ENCODE results near the gene CPLANE2. TPM values are rescaled to one million over a fixed set of nuclear protein-coding genes. Genes with fewer than 3 reads are reported as not detected.

CPLANE2 gene
- 5.8 and 14.5 TPM in 2 replicates for total RNA-seq

- TF ChIP-seq CTCF (IDR thresholded peaks at IDR 0.05; ENCODE audit: insufficient read depth, low read length, severe bottlenecking), result no peak
- Histone ChIP-seq H3K36me3 (ENCODE audit: control insufficient read depth, insufficient read depth, low read length) (peaks cover 2% of the 10 kb centered on the region), H3K4me3 (ENCODE audit: low read depth, low read length) (peak within 1 kb of the TSS; percentile 67), H3K27me3 (ENCODE audit: control insufficient read depth, insufficient read depth, low read length) (no peaks in the 10 kb centered on the region)
- DNase-seq (ENCODE audit: low read depth) (peak; percentile 84), FAIRE-seq (no peak)
Measured at GRCh38 chr1:16236511-16237342, at the start of gene CPLANE2. TSS of gene CPLANE2 (minus strand) at chr1:16237183. CDS start at chr1:16236742, 441 bp downstream.

- Histone ChIP-seq H3K27me3 (ENCODE audit: control insufficient read depth, insufficient read depth, low read length) (no peaks in the 10 kb centered on the region), H3K36me3 (ENCODE audit: control insufficient read depth, insufficient read depth, low read length) (peaks cover 2% of the 10 kb centered on the region)
- no peak for FAIRE-seq
Measured at GRCh38 chr1:16286122-16286521, 49.1 kb upstream of the CPLANE2 start.

GRCh38 chr1:16281765-16282164 is 44.8 kb upstream of the CPLANE2 start:
- FAIRE-seq, result no peak
- no peaks in the 10 kb centered on the region for H3K36me3 ChIP-seq (ENCODE audit: control insufficient read depth, insufficient read depth, low read length)
- H3K27me3 ChIP-seq (ENCODE audit: control insufficient read depth, insufficient read depth, low read length), result no peaks in the 10 kb centered on the region
- no peak for TF ChIP-seq CTCF (IDR thresholded peaks at IDR 0.05; ENCODE audit: insufficient read depth, low read length, severe bottlenecking)
- no peak overlapping the region for H3K4me3 ChIP-seq (ENCODE audit: low read depth, low read length)
- no peak for DNase-seq (ENCODE audit: low read depth)

More at GRCh38 chr1:16286122-16286521, 49.1 kb upstream of the CPLANE2 start:
- DNase-seq (ENCODE audit: low read depth), result no peak
- no peak for TF ChIP-seq CTCF (IDR thresholded peaks at IDR 0.05; ENCODE audit: insufficient read depth, low read length, severe bottlenecking)
- no peak overlapping the region for H3K4me3 ChIP-seq (ENCODE audit: low read depth, low read length)

- Histone ChIP-seq H3K27me3 (ENCODE audit: control insufficient read depth, insufficient read depth, low read length) (no peaks in the 10 kb centered on the region), H3K36me3 (ENCODE audit: control insufficient read depth, insufficient read depth, low read length) (peaks cover 1% of the 10 kb centered on the region), H3K4me3 (ENCODE audit: low read depth, low read length) (no peak overlapping the region)
- no peak for TF ChIP-seq CTCF (IDR thresholded peaks at IDR 0.05; ENCODE audit: insufficient read depth, low read length, severe bottlenecking)
- FAIRE-seq (no peak), DNase-seq (ENCODE audit: low read depth) (no peak)
Measured at GRCh38 chr1:16279186-16279585, 42.2 kb upstream of the CPLANE2 start.

- TF ChIP-seq CTCF (IDR thresholded peaks at IDR 0.05; ENCODE audit: insufficient read depth, low read length, severe bottlenecking), result no peak
- H3K36me3 ChIP-seq (ENCODE audit: control insufficient read depth, insufficient read depth, low read length), result peaks cover 1% of the 10 kb centered on the region
- H3K4me3 ChIP-seq (ENCODE audit: low read depth, low read length), result no peak overlapping the region
- DNase-seq (ENCODE audit: low read depth), result no peak
- no peak for FAIRE-seq
- no peaks in the 10 kb centered on the region for H3K27me3 ChIP-seq (ENCODE audit: control insufficient read depth, insufficient read depth, low read length)
Measured at GRCh38 chr1:16276302-16277030, 39.5 kb upstream of the CPLANE2 start.
